Panc1 (cell line): ENCODE data around the gene SOD1. TPM values are rescaled to one million over a fixed set of nuclear protein-coding genes. Genes with fewer than 3 reads are reported as not detected.

Source experiments
- ATAC-seq: fragments of 200-7000 bp; cut with Tn5 transposase; 2 replicates; pipeline ENCODE4 v1.9.1; 2020; ENCODE audit warnings: mild to moderate bottlenecking, moderate library complexity
- BruUV-seq: library from RNA; stranded (reverse); fragments of 400-500 nt; replicated peaks from 2 replicates; lab custom pipeline; 2021; lab: Mats Ljungman, UMichigan
- CTCF ChIA-PET: fragments of 300-600 bp; sonication (Branson Sonifier 250); formaldehyde crosslinking; loops from one replicate; lab custom pipeline; 2022; ENCODE audit warnings: antibody characterized with exemption; lab: Charles Lee
- POLR2A ChIA-PET: fragments of 300-600 bp; sonication (Branson Sonifier 250); formaldehyde crosslinking; loops from one replicate; lab custom pipeline; 2022; ENCODE audit warnings: antibody characterized with exemption; lab: Charles Lee
- DNase-seq: peaks from one replicate; pipeline ENCODE4 v3.0.0-alpha.2; 2010; ENCODE audit warnings: low read depth, low spot score
- H3K27ac ChIP-seq: 2 replicates; pipeline ENCODE4 v1.5.1; 2011; ENCODE audit warnings: mild to moderate bottlenecking, low read length, inconsistent platforms
- H3K27me3 ChIP-seq: fragments of 200-500 bp; sonication (Bioruptor generic); 2 replicates; pipeline ENCODE4 v1.6.0; 2014; ENCODE audit warnings: low read length, inconsistent platforms; ENCODE audit not compliant: control insufficient read depth, insufficient read depth
- H3K36me3 ChIP-seq: fragments of 200-500 bp; sonication (Bioruptor generic); 2 replicates; pipeline ENCODE4 v1.5.1; 2014; ENCODE audit warnings: inconsistent platforms, mild to moderate bottlenecking, low read length, moderate library complexity; ENCODE audit not compliant: control insufficient read depth, insufficient read depth
- H3K4me1 ChIP-seq: 2 replicates; pipeline ENCODE4 v1.5.1; 2011; ENCODE audit warnings: inconsistent platforms, mild to moderate bottlenecking, low read length, moderate library complexity; ENCODE audit not compliant: control insufficient read depth, insufficient read depth
- H3K4me3 ChIP-seq, 2 experiments: 2 replicates each; pipeline ENCODE4 v1.5.1; 2011 to 2012; ENCODE audit warnings: low read depth in 2 of 2, low read length in 2 of 2, mild to moderate bottlenecking in 2 of 2, inconsistent platforms in 1 of 2, moderate library complexity in 1 of 2
- H3K9me3 ChIP-seq: fragments of 200-500 bp; sonication (Bioruptor generic); 2 replicates; pipeline ENCODE4 v1.5.1; 2014; ENCODE audit warnings: low read depth, mild to moderate bottlenecking, inconsistent platforms, low read length, moderate library complexity; ENCODE audit not compliant: control insufficient read depth, insufficient read depth
- POLR2AphosphoS5 ChIP-seq: IDR thresholded peaks from 2 replicates; pipeline ENCODE4 v1.6.1; 2012; ENCODE audit warnings: mild to moderate bottlenecking, low read depth, low read length, moderate library complexity
- SIN3A ChIP-seq: IDR thresholded peaks from 2 replicates; pipeline ENCODE4 v1.6.1; 2012; ENCODE audit warnings: low read depth, mild to moderate bottlenecking, low read length, moderate library complexity, borderline replicate concordance; ENCODE audit not compliant: insufficient read depth
- TCF7L2 ChIP-seq: IDR thresholded peaks from 2 replicates; pipeline ENCODE4 v1.6.1; 2011; ENCODE audit warnings: mild to moderate bottlenecking, low read depth, low read length, inconsistent platforms
- in situ Hi-C: cut with HindIII; loops from 2 replicates; pipeline ENCODE4 v1.10.0; 2016; ENCODE audit warnings: low sequenced_read_pairs, low pct_unique_long_range_greater_than_20kb
- intact Hi-C: fragments of 100-400 bp; cut with micrococcal nuclease; formaldehyde crosslinking; loops from one replicate; pipeline ENCODE4 v1.10.0; 2022; ENCODE audit not compliant: unreplicated experiment
- total RNA-seq: library from RNA; stranded (reverse); gene quantifications from one replicate; pipeline ENCODE4 v1.2.1, GENCODE V29; 2021; ENCODE audit not compliant: unreplicated experiment
- TF ChIP-seq, protein P1 (sequence below): fragments of 450-650 bp; IDR thresholded peaks from 2 replicates; pipeline ENCODE4 v1.5.1; 2017; ENCODE audit warnings: mild to moderate bottlenecking
- TF ChIP-seq, protein P2 (sequence below), 2 experiments: IDR thresholded peaks; 2 replicates each; pipeline ENCODE4 v1.6.1; 2011 to 2012; ENCODE audit warnings: low read depth in 2 of 2, control low read depth in 1 of 2, low read length in 1 of 2, mild to moderate bottlenecking in 1 of 2, moderate library complexity in 1 of 2; ENCODE audit not compliant: insufficient read depth in 1 of 2

Gene SOD1
- total RNA-seq, 1 experiment from 2014 or later, result 221 TPM

DNA sequence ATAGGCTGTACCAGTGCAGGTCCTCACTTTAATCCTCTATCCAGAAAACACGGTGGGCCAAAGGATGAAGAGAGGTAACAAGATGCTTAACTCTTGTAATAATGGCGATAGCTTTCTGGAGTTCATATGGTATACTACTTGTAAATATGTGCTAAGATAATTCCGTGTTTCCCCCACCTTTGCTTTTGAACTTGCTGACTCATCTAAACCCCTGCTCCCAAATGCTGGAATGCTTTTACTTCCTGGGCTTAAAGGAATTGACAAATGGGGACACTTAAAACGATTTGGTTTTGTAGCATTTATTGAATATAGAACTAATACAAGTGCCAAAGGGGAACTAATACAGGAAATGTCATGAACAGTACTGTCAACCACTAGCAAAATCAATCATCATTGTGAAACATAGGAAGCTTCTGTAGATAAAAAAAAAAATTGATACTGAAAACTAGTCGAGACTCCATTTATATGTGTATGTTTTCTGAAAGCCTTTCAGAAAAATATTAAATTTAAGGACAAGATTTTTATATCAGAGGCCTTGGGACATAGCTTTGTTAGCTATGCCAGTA, 7.0 kb downstream of the SOD1 start:
- peaks cover 17% of the 10 kb centered on the region for H3K4me1 ChIP-seq
- POLR2A ChIA-PET, result no interaction called here
- no TSS peak for BruUV-seq
- CTCF ChIA-PET, result no interaction called here
- intact Hi-C loops (no loop called here), in situ Hi-C loops (no loop called here)
- ATAC-seq (no peak), DNase-seq (no peak)
- no peak overlapping the region for H3K4me3 ChIP-seq
- H3K27me3 ChIP-seq, result no peaks in the 10 kb centered on the region
- H3K36me3 ChIP-seq, result peaks cover 29% of the 10 kb centered on the region
- H3K27ac ChIP-seq, result no peak overlapping the region
- no peaks in the 10 kb centered on the region for H3K9me3 ChIP-seq
- no peak for TF ChIP-seq TCF7L2
- TF ChIP-seq, protein P1, sequence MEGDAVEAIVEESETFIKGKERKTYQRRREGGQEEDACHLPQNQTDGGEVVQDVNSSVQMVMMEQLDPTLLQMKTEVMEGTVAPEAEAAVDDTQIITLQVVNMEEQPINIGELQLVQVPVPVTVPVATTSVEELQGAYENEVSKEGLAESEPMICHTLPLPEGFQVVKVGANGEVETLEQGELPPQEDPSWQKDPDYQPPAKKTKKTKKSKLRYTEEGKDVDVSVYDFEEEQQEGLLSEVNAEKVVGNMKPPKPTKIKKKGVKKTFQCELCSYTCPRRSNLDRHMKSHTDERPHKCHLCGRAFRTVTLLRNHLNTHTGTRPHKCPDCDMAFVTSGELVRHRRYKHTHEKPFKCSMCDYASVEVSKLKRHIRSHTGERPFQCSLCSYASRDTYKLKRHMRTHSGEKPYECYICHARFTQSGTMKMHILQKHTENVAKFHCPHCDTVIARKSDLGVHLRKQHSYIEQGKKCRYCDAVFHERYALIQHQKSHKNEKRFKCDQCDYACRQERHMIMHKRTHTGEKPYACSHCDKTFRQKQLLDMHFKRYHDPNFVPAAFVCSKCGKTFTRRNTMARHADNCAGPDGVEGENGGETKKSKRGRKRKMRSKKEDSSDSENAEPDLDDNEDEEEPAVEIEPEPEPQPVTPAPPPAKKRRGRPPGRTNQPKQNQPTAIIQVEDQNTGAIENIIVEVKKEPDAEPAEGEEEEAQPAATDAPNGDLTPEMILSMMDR, result no peak
- no peak for TF ChIP-seq POLR2AphosphoS5
- TF ChIP-seq SIN3A, result no peak
- TF ChIP-seq, protein P2, sequence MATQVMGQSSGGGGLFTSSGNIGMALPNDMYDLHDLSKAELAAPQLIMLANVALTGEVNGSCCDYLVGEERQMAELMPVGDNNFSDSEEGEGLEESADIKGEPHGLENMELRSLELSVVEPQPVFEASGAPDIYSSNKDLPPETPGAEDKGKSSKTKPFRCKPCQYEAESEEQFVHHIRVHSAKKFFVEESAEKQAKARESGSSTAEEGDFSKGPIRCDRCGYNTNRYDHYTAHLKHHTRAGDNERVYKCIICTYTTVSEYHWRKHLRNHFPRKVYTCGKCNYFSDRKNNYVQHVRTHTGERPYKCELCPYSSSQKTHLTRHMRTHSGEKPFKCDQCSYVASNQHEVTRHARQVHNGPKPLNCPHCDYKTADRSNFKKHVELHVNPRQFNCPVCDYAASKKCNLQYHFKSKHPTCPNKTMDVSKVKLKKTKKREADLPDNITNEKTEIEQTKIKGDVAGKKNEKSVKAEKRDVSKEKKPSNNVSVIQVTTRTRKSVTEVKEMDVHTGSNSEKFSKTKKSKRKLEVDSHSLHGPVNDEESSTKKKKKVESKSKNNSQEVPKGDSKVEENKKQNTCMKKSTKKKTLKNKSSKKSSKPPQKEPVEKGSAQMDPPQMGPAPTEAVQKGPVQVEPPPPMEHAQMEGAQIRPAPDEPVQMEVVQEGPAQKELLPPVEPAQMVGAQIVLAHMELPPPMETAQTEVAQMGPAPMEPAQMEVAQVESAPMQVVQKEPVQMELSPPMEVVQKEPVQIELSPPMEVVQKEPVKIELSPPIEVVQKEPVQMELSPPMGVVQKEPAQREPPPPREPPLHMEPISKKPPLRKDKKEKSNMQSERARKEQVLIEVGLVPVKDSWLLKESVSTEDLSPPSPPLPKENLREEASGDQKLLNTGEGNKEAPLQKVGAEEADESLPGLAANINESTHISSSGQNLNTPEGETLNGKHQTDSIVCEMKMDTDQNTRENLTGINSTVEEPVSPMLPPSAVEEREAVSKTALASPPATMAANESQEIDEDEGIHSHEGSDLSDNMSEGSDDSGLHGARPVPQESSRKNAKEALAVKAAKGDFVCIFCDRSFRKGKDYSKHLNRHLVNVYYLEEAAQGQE (IDR thresholded peaks at IDR 0.05; ENCODE audit: insufficient read depth in 1 of 2, low read depth in 2 of 2, low read length in 1 of 2), result no peak

DNA sequence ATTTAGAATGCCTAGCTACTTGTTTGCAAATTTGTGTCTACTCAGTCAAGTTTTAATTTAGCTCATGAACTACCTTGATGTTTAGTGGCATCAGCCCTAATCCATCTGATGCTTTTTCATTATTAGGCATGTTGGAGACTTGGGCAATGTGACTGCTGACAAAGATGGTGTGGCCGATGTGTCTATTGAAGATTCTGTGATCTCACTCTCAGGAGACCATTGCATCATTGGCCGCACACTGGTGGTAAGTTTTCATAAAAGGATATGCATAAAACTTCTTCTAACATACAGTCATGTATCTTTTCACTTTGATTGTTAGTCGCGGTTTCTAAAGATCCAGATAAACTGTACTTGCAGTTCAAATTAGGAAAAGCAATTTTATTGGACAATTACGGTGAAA, 7.6 kb downstream of the SOD1 start:
- Histone ChIP-seq H3K27ac (no peak overlapping the region), H3K4me1 (peaks cover 10% of the 10 kb centered on the region), H3K36me3 (peaks cover 29% of the 10 kb centered on the region), H3K27me3 (no peaks in the 10 kb centered on the region), H3K4me3 (no peak overlapping the region), H3K9me3 (no peaks in the 10 kb centered on the region)
- in situ Hi-C loops, result no loop called here
- DNase-seq, result no peak
- POLR2A ChIA-PET, result no interaction called here
- intact Hi-C loops, result no loop called here
- CTCF ChIA-PET, result no interaction called here
- TF ChIP-seq SIN3A (no peak), TCF7L2 (no peak), POLR2AphosphoS5 (no peak)
- TF ChIP-seq, protein P1, result no peak
- TF ChIP-seq, protein P2 (IDR thresholded peaks at IDR 0.05; ENCODE audit: insufficient read depth in 1 of 2, low read depth in 2 of 2, low read length in 1 of 2), result no peak
- no peak for ATAC-seq
- BruUV-seq, result no TSS peak
